HG02938 (cell line): ENCODE data around the gene LRRC27.

Experiments used
- ATAC-seq: cut with Tn5 transposase; IDR thresholded peaks from one replicate; pipeline ENCODE4 v1.9.1; 2021; ENCODE audit warnings: mild to moderate bottlenecking, moderate library complexity; ENCODE audit not compliant: unreplicated experiment

The LRRC27 gene

GRCh38 chr10:132355297-132355696 lies 23.3 kb downstream of the LRRC27 start:
- ATAC-seq: no peak

DNA sequence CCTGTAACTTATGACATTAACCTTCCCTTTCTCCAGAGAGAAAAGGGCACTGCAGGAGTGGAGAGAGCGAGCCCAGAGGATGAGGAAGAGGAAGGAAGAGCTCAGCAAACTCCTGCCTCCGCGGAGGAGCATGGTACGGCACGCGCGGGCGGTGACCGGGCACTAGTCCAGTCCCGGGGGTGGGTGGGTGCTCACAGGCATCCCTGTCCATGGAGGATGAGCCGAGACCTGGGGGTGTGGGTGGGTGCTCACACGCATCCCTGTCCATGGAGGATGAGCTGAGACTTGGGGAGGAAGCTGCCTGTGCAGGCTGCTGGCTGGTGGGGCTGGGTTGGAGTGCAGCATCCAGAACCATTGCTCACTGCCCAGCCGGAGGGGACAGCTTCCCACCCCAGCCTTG lies 23.8 kb downstream of the LRRC27 start:
- no peak for ATAC-seq

DNA sequence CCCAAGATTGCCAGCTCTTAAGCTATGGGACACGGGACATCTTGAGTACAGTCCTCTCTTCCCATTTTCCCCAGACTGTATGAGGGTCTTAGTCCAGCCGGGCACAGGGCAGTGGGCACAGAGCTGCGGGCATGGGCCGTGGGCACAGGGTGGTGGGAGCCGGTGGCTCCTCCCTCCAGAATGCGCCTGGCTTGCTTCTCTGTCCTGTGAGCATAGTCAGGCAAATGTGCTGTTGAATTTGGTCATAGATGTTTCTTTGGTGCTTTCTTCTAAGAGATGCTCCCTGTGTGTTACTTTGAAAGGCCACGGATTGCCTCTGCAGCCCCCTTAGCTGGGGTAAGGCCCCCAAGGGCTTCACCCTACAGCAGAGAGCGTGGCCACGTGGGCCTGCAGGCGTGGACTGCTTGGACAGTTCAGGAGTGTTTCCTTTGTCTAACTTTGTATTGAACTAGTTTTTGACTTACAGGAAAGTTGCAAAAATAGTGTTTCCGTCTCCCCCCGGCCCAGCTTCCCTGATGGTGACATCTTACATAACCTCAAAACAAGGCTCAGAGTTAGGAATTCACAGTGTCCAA lies 24.7 kb downstream of the LRRC27 start:
- ATAC-seq: no peak

DNA sequence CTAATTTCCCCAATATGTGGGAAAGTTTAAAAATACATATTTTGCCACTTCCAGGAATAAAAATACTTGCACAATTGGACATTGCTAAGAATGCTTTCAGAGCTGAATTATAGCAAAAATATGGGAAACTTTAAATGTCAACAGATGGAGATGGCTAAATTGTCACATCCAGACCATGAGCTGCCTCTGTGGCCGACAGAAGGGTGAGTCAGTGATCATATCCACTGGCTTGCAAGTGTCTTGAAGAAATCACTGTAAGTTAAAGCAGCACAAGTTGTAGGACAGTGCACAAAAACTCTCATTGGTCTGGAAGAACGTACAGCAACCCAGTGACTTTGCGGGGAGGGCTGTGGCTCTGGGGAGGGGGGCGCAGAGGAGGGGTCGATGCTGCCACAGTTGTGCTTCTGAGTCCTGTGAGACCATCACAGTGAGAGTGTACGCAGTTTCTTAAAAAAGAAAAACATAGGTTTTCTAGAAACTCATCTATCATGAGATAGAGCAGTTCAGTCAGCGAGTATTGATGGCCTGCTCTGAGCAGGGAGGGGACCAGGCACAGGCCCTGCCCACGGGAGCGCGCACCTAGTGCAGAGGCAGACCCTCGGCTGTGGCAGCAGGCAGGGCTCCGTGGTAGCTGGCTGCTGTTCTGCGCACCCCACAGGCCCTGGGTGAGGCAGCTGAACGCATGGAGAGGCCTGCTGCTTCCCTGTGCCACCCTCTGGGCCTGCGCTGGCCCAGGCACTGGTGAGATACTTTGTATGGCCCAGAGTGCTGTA lies 25.5 kb downstream of the LRRC27 start:
- ATAC-seq: no peak

- no peak for ATAC-seq
These were observed 27.5 kb downstream of the LRRC27 start for GRCh38 chr10:132359305-132360040.

DNA sequence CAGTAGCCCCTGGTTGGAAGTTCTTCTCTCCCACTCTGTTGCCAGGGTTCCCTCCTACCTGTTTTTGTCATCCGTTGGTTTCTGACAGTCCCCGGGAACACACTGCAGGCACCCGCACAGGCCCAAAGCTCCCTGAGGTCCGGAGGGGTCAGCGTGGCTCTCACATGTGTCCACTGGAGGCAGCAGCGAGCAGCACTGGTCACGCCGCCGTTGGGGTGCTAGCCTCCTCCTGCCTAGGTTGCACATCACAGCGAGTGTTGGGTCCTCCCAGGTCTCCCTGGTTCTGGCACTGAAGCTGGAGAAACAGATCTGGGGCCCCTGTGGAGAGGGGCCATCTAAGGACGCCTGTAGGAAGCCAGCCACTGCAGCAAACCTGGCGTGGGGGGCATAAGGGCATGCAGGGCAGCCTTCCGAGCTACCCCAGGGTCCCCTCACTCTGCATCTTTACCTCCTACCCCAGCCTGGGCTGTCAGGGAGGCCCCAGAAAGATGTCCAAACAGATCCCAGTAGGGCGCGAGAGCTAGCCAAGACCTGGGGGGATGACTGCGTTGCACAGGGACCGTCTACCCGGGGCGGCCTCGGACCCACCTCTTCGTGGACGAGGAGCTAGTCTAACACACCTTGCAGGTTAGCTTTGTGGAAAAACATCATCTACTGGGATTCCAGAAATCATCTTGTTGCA lies 28.9 kb downstream of the LRRC27 start:
- no peak for ATAC-seq

DNA sequence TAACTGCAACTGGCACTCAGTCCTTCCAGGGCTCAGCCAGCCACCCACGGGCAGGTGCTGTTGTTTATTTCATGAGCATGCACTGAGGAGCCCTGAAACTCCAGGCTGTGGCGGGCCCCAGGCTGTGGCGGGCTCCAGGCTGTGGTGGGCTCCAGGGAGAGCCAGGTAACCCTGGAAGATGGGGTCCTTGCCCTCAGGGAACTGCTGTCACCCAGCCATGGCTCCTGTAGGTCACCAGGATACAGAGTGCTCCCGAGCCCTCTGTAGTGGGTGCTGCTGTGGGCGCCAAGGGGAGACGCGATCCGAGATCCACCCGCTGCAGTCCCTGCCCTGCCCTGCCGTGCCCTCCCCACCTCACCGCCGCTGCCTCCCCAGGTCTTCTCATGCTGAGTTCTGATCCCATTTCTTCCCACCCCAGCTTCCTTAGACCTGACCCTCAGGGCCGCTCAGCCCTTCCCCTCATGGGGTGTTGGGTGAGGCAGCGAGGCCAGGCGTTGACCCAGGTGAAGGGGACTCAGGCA lies 29.6 kb downstream of the LRRC27 start:
- ATAC-seq: no peak

DNA sequence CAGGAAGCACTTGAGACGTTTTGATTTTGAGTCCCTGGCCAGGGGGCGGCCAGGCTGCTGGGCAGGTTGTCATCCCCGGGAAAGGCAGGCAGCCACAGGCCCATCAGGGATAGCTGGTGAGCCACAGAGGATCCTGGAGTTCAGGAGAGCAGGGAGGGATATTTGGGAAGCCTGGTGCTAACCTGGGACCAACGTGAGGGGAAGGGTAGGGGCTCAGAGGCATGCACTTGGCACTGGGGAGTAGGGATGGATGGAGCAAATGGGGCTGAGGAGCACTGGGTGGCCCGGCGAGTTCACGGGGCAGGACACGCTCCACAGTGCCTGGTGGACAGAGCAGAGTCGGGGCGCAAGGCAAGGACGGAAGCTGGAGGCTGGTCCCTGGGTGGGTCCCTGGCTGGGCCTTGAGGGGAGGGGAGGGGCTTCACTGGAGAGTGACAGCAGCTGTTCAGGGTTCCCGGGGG lies 30.2 kb downstream of the LRRC27 start:
- no peak for ATAC-seq

GRCh38 chr10:132363376-132363775 lies 31.4 kb downstream of the LRRC27 start:
- ATAC-seq: no peak

DNA sequence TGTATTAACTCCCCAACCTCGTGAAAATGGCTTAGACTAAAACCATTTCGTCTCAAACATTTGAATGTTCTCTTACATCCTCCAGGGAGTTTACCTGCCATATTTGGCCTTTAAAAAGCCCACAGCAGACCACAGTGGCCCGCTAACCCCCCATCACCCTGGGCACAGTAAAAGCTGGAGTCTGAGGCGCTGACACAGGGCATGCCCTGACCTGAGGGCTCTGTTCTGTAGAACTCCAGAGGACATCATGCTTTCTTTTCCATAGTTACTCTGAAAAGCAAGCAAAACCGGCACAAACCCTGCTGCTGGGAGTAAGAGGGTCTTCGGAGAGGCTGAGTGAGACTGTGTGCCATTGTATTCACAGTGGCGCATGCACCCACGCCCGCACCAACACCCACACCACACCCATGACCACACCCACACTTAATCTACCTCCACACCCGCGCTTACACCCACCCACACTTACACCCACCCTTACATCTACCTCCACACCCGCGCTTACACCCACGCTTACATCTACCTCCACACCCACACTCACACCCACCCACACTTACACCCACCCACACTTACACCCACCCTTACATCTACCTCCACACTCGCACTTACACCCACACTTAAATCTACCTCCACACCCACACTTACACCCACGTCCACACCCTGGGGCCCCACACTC lies 32.1 kb downstream of the LRRC27 start:
- no peak for ATAC-seq

GRCh38 chr10:132364594-132364970 lies 32.6 kb downstream of the LRRC27 start:
- no peak for ATAC-seq

- no peak for ATAC-seq
These were observed 33.1 kb downstream of the LRRC27 start for GRCh38 chr10:132365102-132365501.

GRCh38 chr10:132366006-132366405 lies 34.0 kb downstream of the LRRC27 start:
- no peak for ATAC-seq

DNA sequence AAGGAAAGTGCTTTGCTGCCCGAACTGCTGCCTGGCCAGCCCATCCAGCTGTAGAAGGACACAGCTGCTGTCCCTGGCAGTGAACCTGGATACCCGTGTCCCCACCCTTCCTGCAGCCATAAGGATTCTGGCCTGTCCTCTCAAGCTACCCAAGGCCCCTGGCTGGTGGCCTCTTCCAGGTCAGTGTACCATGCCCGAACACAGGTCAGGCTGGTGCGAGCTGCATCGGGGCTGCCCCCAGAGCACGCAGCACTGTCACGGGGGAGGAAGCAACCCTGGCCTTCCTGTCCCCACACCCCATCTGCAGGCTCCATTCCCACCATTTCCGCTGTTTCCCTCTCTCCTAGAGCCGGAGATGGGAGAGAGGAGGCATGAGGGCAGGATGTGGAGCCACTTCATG lies 34.5 kb downstream of the LRRC27 start:
- no peak for ATAC-seq

GRCh38 chr10:132368391-132368790 lies 36.4 kb downstream of the LRRC27 start:
- no peak for ATAC-seq

- no peak for ATAC-seq
These were observed 37.1 kb downstream of the LRRC27 start for GRCh38 chr10:132368881-132369635.

- no peak for ATAC-seq
These were observed 37.7 kb downstream of the LRRC27 start for GRCh38 chr10:132369636-132370185.

DNA sequence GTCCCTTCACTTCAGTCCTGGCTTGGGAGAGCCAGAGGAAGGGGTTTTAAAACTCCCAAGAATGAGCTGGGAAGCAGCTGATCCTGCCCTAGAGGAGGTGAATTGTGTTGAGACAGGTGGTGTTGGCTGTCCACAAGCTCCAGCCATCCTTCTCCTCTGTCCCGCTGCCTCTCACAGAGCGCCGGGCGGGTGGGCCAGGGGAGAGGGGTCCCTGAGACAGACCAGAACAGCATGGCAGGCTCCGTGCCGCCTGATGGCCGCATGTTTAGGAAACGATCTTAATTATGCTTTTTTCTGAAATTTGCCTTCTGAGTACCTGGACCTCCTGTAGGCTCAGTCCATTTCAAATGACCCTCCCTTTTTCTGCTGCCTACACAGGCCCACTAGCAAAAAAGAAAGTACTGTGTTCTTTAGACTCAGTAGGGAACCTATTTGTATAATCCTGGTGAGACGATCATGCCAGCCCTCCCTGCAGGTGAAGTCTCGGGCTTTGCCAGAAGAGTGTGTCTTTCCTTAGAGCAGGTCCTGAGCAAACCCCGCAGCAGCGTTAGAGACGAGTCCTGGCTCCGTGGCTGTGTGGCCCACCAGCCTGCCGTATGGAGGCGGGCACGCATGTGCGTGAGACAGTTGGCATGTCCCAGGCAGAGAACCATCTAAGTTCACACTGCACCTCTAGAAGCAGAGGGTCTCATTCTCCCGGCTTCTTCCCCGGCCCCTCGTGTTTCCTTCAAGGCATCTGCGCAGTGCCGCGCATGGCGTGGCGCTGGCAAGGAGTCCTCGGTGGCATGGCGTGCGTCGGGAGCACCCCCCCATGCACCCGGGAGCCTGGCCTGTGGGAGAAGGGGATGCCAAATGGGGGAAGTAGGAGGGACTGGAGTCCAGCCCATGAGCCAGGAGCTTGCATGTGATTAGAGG lies 38.7 kb downstream of the LRRC27 start:
- no peak for ATAC-seq
